Measurements from ENCODE around the gene FAT1. TPM values are rescaled to one million over a fixed set of nuclear protein-coding genes. Genes with fewer than 3 reads are reported as not detected.

FAT1 gene
- total and polyA plus RNA-seq, 9 of the 15 experiments (the other 6 are each of a cell fraction or from before 2014, with no cell fraction given) = 6.0 to 38.4 (median 21.4) TPM

GRCh38 chr4:186723292-186724057 is at the start of gene FAT1 (continued):
- TF ChIP-seq ZHX1 (conservative IDR thresholded peaks at IDR 0.05; ENCODE audit: low read length) (no peak), HSF4 (CRISPR knock-in tag; IDR thresholded peaks at IDR 0.05; ENCODE audit: borderline replicate concordance) (no peak), TAF7 (tag; IDR thresholded peaks at IDR 0.05) (no peak), RNF2 (IDR thresholded peaks at IDR 0.05) (no peak), MYC (IDR thresholded peaks at IDR 0.05; ENCODE audit: low read depth, low read length) (no peak), MYC (CRISPR knock-in tag; IDR thresholded peaks at IDR 0.05; ENCODE audit: borderline replicate concordance, low read depth) (no peak), CEBPB (tag; IDR thresholded peaks at IDR 0.05) (no peak), TRIM25 (IDR thresholded peaks at IDR 0.05; ENCODE audit: borderline replicate concordance) (no peak), ATF6 (CRISPR knock-in tag; IDR thresholded peaks at IDR 0.05) (no peak), NELFE (IDR thresholded peaks at IDR 0.05; ENCODE audit: insufficient read depth, insufficient read length) (no peak), ZNF780A (CRISPR knock-in tag; IDR thresholded peaks at IDR 0.05) (no peak), E2F1 (CRISPR knock-in tag; IDR thresholded peaks at IDR 0.05) (no peak), SAFB (IDR thresholded peaks at IDR 0.05; ENCODE audit: borderline replicate concordance, low read depth, low read length) (peak; percentile 59; the same call in 1 of the 2 replicates), GTF2B (IDR thresholded peaks at IDR 0.05; ENCODE audit: extremely low read depth, insufficient read length) (no peak), ETS2 (tag; IDR thresholded peaks at IDR 0.05; ENCODE audit: borderline replicate concordance, poor library complexity, severe bottlenecking) (no peak), PKNOX1 (IDR thresholded peaks at IDR 0.05) (no peak)
